Umbilical cord (tissue), 2 donors: ENCODE data around the gene ENTPD6. TPM values are rescaled to one million over a fixed set of nuclear protein-coding genes. Genes with fewer than 3 reads are reported as not detected.
A peak's percentile ranks its signal among the peaks of the same experiment; 100 is the strongest.
"Not testable (repeated sequence)": the region's sequence is repeated elsewhere in the genome, so short reads cannot be mapped to it uniquely, and the experiment has no call there.

Source experiments
- DNase-seq: peaks from one replicate; pipeline ENCODE4 v3.0.0-alpha.2; 2015; ENCODE audit warnings: low spot score
- total RNA-seq: library from RNA; depleted of rRNA; stranded (reverse); fragments of >200 nt; gene quantifications from one replicate; pipeline ENCODE4 v1.2.3, GENCODE V29; 2014; ENCODE audit warnings: low replicate concordance; ENCODE audit not compliant: insufficient read depth

Gene ENTPD6
- total RNA-seq, 1 donor from 2014 or later, result 16.1 TPM

DNA sequence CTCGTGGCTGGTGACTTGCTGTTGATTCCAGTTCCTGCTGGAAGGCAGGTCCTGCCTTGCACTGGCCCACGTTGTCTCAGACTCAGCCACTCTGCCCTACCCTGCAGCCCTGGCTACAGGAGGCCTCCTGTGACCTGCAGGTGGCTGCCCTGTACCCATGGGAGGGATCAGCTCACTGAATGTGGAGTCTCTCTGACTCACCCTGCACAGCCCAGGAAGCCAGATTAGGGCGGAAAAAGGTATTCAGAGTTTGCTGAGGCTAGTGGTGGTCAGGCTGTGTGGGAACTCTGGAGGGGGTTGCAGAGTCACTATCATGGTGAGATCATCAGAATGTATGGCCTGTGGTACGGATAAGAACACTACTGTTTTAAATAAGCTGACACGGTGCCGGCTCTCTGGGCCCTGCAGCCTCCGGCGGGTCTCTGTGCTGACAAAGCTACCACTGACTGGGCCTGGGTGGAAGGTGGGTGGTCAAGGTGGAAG is 27.7 kb downstream of the ENTPD6 start:
- DNase-seq, result no peak

GRCh38 chr20:25223765-25224720 is 28.5 kb downstream of the ENTPD6 start:
- no peak for DNase-seq

DNA sequence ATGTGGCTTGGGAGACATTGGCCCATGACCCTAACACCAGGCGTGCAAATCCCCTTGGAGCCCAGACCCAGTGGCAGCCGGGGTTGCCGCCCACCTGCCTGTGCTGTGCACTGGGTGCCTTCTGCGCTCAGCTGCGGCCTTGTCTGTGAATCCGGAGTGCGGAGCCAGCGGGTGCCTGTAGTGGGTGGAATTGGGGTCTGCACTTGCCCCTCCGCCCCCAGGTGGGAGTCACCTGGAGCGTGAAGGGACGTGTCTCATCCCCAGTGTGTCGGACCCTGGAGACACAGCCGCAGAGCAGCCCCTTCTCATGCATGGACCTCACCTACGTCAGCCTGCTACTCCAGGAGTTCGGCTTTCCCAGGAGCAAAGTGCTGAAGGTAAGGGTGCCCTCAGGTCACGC is 29.4 kb downstream of the ENTPD6 start:
- DNase-seq, result no peak

DNA sequence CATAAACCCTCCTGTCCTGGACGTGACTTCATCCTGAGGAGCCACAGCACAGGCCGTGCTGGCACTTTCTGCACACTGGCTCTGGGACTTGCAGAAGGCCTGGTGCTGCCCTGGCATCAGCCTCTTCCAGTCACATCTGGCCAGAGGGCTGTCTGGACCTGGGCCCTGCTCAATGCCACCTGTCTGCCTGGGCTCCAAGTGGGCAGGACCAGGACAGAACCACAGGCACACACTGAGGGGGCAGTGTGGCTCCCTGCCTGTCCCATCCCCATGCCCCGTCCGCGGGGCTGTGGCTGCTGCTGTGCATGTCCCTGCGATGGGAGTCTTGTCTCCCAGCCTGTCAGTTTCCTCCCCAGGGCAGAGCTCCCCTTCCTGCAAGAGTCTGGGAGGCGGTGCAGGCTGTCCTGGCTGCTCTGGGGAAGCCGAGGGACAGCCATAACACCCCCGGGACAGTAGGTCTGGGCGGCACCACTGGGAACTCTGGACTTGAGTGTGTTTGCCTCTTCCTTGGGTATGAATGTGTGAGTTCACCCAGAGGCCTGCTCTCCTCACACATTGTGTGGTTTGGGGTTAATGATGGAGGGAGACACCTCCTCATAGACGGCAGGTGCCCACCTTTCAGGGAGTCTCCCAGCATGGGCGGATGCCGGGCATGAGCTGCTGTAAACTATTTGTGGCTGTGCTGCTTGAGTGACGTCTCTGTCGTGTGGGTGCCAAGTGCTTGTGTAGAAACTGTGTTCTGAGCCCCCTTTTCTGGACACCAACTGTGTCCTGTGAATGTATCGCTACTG is 30.3 kb downstream of the ENTPD6 start:
- no peak for DNase-seq

- DNase-seq, result no peak
Observed at GRCh38 chr20:25226433-25227316, 31.2 kb downstream of the ENTPD6 start.

DNA sequence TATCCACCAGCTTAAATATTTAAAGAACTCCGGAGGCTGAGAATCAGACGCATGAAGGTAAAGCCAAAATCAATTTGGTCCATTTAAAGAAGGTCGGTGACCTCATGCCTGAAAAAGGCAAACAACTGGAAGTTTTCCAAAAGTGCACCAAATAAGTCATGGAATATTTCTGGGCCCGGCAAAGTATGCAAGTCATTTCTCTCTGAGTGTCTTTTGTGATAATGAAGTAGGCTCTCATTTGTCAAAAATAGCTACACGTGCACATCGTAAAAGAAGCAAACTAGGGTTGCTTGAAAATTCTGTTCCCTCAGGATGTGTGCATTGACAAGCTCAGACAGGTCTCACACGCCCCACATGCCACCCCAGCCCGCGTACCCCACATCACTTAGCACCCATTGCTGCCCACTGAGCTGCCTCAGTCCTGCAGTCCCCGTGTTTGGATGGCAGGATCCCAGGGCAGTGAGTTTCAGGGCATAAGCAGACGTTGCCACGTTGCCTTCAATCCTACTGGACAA is 31.9 kb downstream of the ENTPD6 start:
- DNase-seq, result peak; percentile 45

DNA sequence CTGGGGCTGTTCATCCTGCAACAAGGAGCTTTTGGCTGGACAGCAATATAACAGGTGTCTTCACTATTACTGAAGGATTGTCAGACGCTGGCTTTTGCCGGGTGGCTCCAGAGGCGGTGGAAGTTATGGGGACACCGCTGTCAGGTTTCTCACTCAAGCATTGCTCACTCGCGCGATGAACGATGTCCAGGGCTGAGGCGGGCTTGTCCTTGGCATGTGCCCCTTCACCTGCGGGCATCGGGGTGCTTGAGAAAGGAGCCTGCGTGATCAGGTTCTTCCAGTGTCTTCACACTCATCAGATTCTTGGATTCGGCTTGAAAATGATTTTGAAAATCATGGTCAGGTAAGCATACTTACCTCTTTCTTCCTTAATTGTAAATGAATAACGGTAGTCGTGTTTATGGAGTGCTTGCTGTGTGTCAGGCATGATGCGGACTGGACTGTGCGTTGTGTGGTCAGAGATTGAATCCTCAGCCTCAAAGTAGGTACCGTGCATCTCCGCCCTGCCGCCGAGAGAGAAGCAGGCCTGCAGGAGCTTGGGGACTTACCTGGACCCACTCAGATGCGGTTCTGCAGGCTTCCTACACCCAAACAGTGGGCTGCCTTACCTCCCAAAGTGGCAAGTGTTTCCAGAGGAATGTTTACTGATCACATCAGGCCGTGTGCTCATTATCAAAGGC is 34.1 kb downstream of the ENTPD6 start:
- DNase-seq, result no peak

DNA sequence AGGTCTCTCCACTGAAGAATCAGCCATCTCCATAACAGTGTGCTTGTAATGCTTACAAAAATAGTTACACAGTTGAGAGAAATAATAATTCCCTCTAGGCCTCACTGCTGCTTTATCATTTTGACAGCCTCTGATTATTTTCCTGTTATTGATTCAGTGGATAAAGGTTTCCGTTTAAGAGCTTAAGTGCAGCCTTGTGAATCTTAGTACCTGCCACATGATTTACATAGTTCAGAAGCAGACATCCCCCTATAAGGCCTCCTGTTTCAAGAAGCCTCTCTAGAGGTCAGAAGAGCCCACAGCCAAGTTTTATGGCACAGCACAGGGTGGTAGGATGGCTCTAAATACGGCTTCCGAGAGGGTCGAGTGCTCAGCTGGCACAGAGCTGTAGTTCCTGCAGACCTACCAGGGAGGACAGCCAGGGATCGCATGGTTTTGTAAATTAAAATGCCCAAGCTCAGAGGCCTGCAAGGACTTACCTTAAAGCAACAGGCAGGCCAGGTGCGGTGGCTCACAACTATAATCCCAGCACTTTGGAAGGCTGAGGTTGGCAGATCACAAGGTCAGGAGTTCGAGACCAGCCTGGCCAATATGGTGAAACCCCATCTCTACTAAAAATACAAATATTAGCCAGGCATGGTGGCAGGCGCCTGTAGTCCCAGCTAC is 34.8 kb downstream of the ENTPD6 start:
- no peak for DNase-seq

GRCh38 chr20:25233016-25233772 is 37.7 kb downstream of the ENTPD6 start:
- no peak for DNase-seq

GRCh38 chr20:25234009-25234849 is 38.7 kb downstream of the ENTPD6 start:
- not testable (repeated sequence) for DNase-seq

GRCh38 chr20:25236450-25237304 is 41.2 kb downstream of the ENTPD6 start:
- no peak for DNase-seq

- DNase-seq, result peak; percentile 52
Observed at GRCh38 chr20:25237610-25238318, 42.3 kb downstream of the ENTPD6 start.

- DNase-seq, result no peak
Observed at GRCh38 chr20:25238319-25239037, 43.0 kb downstream of the ENTPD6 start.

DNA sequence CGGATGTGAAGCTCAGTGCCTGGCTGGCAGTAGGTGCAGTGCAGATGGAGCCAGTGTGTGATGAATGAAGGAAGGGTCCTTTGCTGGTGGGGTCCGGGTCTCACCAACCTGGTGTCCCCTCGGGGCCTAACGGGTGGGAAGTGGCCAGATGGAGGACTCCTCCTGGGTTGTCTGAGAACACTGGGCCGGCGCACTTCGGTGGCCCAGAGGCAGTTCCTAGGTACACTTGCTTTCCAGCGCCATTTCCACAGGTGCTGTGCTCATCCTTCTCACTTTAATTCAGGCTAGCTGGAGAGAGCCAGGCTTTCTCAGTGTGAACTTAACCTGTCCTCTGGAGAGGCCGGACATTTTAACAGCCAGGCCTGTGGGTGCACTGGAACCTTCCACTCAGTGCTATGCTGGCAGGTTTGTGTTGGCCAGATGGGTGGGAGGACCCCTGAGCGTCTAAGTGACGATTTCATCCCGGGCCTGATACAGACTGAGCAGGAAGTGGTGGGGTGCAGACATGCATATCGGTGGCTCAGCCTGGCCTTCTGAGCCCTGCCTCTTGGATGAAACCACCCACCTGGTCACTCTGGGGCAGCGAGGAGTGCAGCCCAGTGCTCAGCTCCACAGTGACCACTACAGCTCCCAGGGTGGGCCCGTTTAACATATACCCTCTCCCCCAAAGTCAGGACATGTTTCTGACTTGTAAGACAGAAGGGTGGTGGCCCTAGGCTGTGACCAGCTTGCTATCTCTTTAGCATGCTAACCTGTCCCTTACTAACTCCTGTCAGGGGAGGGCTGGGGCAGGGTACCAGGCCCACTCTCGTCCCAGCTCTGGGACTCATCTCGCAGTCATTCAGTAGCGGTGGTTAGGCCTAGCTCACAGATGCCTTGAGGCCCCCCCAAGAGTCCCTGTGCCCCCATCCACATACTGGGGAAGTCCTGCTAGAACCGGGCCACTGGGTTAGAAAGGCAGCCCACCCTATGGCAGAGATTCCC is 44.2 kb downstream of the ENTPD6 start:
- no peak for DNase-seq
